Fibroblast of pulmonary artery (primary cell): Measurements from ENCODE around the gene GLIS1.

Experiments used
- DNase-seq: peaks from one replicate; pipeline ENCODE4 v3.0.0-alpha.2; 2010; ENCODE audit warnings: low read depth
- H3K4me3 ChIP-seq: replicated peaks from 2 replicates; pipeline ENCODE4 v1.5.1; 2011; ENCODE audit warnings: low read depth, mild to moderate bottlenecking, control low read depth, low read length, moderate library complexity
- TF ChIP-seq, protein P1 (sequence below): IDR thresholded peaks from 2 replicates; pipeline ENCODE4 v1.5.1; 2011; ENCODE audit warnings: mild to moderate bottlenecking, control low read depth, low read length, inconsistent platforms; ENCODE audit errors: missing control alignments

The GLIS1 gene

GRCh38 chr1:53684741-53685140 is 54.2 kb downstream of the GLIS1 start:
- no peak for DNase-seq
- H3K4me3 ChIP-seq, result no peak overlapping the region
- TF ChIP-seq, protein P1, sequence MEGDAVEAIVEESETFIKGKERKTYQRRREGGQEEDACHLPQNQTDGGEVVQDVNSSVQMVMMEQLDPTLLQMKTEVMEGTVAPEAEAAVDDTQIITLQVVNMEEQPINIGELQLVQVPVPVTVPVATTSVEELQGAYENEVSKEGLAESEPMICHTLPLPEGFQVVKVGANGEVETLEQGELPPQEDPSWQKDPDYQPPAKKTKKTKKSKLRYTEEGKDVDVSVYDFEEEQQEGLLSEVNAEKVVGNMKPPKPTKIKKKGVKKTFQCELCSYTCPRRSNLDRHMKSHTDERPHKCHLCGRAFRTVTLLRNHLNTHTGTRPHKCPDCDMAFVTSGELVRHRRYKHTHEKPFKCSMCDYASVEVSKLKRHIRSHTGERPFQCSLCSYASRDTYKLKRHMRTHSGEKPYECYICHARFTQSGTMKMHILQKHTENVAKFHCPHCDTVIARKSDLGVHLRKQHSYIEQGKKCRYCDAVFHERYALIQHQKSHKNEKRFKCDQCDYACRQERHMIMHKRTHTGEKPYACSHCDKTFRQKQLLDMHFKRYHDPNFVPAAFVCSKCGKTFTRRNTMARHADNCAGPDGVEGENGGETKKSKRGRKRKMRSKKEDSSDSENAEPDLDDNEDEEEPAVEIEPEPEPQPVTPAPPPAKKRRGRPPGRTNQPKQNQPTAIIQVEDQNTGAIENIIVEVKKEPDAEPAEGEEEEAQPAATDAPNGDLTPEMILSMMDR, result no peak

GRCh38 chr1:53683986-53684740 is 54.8 kb downstream of the GLIS1 start:
- DNase-seq, result no peak
- TF ChIP-seq, protein P1, result peak; percentile 4
- H3K4me3 ChIP-seq, result no peak overlapping the region

DNA sequence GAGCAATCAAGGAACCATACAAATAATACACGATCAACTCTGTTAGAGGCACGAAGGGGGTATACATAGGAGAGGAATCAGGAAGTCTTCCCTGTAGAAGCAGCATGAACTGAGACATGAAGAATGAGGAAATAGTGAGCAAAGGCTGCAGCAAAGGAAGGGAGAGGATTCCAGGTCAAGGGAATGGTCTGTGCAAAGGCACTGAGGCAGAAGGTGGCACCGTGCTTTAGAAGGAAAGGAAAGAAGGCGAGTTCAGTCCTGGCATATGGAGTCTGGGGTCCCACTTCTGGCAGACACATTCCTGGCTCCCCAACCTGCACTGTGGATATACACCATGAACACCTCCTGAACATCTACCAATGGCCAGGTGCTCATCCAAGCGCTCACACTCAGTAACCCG is 56.1 kb downstream of the GLIS1 start:
- TF ChIP-seq, protein P1, result no peak

GRCh38 chr1:53681977-53682685 is 56.8 kb downstream of the GLIS1 start:
- TF ChIP-seq, protein P1, result peak; percentile 49
- peak; percentile 36 for DNase-seq
- H3K4me3 ChIP-seq, result no peak overlapping the region

More for the DNA sequence above, 56.1 kb downstream of the GLIS1 start:
- DNase-seq, result no peak
- H3K4me3 ChIP-seq, result no peak overlapping the region

- no peak overlapping the region for H3K4me3 ChIP-seq
- DNase-seq, result no peak
- TF ChIP-seq, protein P1, result no peak
Measured at GRCh38 chr1:53681351-53681976, 57.5 kb downstream of the GLIS1 start.

DNA sequence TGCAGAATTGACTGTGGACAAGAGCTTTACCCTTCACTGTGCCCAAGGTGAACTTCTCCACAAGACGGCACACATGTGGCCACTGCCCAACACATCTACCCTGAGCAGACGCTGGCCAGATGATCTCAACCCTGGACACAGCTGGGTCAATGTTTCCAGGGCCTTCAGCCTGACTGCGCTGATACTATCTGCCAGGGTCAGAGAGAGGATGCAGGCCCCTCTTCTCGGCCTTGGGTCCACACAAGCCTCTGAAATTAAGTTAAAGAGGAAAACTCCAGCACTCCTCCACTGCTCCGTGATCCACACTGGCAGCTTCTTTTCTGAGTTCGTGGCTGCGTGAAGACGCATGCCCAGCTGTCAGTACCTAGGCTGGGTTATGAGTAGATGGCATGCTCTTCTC is 58.1 kb downstream of the GLIS1 start:
- TF ChIP-seq, protein P1, result no peak
- H3K4me3 ChIP-seq, result no peak overlapping the region
- DNase-seq, result no peak
